WTC11 (cell line): Measurements from ENCODE around the gene NSMF.

Experiments
- NR1H2 ChIP-seq: sonication (generic); formaldehyde crosslinking; IDR thresholded peaks from 2 replicates; pipeline ENCODE4 v1.9.0; 2021; ENCODE audit warnings: mild to moderate bottlenecking, moderate library complexity, missing genetic modification reagents
- TF ChIP-seq, protein P1 (sequence below): fragments of 200-600 bp; IDR thresholded peaks from 2 replicates; pipeline ENCODE4 v1.8.0; 2022; ENCODE audit warnings: antibody characterized with exemption

GRCh38 chr9:137493364-137494103 is 34.4 kb upstream of the NSMF start:
- TF ChIP-seq, protein P1, sequence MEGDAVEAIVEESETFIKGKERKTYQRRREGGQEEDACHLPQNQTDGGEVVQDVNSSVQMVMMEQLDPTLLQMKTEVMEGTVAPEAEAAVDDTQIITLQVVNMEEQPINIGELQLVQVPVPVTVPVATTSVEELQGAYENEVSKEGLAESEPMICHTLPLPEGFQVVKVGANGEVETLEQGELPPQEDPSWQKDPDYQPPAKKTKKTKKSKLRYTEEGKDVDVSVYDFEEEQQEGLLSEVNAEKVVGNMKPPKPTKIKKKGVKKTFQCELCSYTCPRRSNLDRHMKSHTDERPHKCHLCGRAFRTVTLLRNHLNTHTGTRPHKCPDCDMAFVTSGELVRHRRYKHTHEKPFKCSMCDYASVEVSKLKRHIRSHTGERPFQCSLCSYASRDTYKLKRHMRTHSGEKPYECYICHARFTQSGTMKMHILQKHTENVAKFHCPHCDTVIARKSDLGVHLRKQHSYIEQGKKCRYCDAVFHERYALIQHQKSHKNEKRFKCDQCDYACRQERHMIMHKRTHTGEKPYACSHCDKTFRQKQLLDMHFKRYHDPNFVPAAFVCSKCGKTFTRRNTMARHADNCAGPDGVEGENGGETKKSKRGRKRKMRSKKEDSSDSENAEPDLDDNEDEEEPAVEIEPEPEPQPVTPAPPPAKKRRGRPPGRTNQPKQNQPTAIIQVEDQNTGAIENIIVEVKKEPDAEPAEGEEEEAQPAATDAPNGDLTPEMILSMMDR = no peak
- TF ChIP-seq NR1H2 = no peak
